OCI-M1 (cell line): Measurements from ENCODE around the gene LRCH1.

Experiments
- DNase-seq: peaks from one replicate; lab custom pipeline; 2025; lab: John Stamatoyannopoulos, UW

LRCH1 gene

DNA sequence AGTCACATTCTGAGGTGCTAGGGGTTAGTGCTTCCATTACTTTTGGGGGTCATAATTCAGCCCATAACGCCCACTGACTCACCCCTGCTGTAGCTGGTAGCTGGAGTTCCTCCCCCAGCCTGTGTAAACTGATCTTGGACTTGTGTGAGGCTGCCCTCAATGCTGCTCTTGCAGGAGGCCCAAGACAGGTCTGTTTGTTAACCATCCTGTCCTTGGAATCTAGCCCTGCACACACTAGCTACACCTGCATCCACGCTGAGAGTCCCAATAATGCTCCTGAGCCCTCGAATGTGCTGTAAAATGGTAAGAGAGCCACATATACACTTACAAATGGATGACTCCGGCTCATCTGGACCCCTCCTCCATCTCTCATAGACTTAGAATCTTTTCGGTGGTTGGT lies 9.6 kb downstream of the LRCH1 start:
- DNase-seq, result no peak

- DNase-seq, result peak; percentile 88
These were observed 13.1 kb downstream of the LRCH1 start for GRCh38 chr13:46565808-46566750.

GRCh38 chr13:46567671-46568070 lies 14.7 kb downstream of the LRCH1 start:
- DNase-seq, result no peak

- DNase-seq, result no peak
These were observed 16.5 kb downstream of the LRCH1 start for GRCh38 chr13:46569456-46569855.

DNA sequence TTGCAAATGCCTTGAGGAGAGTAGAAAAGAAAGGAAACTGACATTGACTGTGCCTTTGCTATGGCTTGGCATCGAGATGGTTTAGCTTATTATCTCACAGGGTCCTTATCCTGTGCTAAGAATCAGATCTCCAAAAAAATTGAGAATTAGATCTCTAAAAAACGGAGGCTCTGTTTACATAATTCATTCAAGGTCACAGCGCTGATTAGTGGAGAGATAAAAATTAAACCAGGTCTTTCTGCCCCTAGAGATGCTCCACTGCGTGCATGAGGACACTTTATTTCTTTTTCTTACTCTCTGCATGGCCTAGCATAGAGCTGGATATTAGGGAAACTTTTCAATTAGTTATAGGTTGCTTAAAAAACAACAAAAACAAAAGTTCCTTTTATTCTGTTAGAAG lies 17.3 kb downstream of the LRCH1 start:
- DNase-seq, result no peak

DNA sequence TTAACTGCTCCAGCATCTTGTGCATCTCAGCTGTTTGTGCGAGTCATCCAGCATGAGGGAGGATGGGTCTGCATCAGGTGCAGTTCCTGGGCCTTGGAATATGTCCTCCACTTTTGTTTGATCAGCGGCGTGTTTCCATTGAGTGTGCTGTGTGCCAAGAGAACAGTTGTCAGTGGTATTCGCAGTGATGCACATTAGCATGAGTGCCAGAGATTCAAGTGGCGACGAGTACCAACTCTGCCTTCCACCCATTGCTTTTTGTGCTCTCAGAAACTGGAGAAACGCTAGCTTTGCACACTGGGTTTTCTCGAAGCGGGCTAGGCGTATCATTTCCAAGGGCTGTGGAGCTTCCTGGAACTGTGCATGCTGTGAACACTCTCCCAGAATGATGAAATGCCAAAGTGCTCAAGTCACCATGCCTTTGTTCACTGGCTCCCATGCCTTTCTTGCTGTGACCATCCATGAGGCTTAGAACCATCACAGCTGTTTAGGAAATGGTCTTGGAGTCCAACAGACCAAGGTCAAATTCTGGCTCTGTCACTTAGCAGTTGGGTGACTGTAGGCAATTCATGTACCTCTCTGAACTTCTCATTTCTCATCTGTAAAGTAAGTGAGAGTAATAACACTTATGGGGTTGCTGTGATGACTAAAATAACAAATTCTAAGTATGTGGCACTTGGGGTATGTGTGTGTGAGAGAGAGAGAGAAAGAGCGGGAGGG lies 18.4 kb downstream of the LRCH1 start:
- no peak for DNase-seq

GRCh38 chr13:46571909-46572595 lies 19.1 kb downstream of the LRCH1 start:
- DNase-seq, result no peak

DNA sequence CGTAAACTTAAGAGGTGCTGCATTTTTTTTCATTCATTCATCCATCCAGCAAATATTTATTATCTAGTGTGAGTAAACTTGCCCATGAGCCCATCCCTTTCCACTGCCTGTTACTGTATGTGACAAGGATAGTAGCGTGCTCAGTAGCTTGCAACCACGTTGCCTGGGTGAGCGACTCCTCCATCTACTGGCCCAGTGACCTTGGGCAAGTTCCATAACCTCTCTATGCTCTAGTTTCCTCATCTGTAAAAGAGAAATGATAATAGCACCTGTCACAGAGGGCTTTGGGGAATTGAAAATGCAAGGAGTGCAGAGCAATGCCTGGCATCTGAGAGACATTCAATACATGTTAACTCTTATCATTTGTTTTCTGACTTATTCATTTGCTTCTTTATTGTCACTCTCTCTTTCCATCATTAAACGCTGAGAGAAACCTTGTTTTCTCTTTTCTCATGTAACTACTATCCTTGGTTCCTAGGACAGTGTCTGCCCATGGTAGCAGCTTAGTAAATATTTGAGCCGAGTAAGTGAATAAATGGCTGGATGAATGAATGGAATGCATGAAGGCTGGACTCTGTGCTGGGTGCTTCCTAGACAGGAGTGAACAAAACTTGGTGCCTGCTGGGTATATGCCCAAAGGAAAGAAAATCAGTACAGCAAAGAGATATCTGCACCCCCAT lies 19.9 kb downstream of the LRCH1 start:
- DNase-seq, result no peak

- DNase-seq, result peak; percentile 55
These were observed 22.4 kb downstream of the LRCH1 start for GRCh38 chr13:46575301-46575771.

DNA sequence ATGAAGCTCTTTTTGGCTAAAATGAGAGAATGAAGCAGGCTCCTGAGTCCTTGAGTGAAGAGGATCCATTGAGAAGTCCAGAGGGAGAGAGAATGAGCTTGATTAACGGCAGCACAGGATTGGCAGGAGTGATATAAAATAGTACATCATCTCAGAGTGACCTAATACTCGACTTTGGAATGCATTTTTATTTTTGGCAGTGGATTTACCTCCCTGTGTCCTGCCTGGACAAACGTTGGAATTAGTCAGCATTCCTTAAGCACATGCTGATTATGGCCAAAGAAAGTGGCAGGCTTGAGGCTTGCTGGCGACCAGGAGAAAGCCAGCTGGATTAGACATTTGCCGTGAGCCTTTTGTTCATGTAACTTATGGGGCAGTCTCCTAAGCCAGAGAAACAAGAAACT lies 22.9 kb downstream of the LRCH1 start:
- DNase-seq, result no peak

- no peak for DNase-seq
These were observed 23.8 kb downstream of the LRCH1 start for GRCh38 chr13:46576762-46577161.

GRCh38 chr13:46577696-46578589 lies 25.0 kb downstream of the LRCH1 start:
- DNase-seq, result no peak

- no peak for DNase-seq
These were observed 25.6 kb downstream of the LRCH1 start for GRCh38 chr13:46578590-46578975.

DNA sequence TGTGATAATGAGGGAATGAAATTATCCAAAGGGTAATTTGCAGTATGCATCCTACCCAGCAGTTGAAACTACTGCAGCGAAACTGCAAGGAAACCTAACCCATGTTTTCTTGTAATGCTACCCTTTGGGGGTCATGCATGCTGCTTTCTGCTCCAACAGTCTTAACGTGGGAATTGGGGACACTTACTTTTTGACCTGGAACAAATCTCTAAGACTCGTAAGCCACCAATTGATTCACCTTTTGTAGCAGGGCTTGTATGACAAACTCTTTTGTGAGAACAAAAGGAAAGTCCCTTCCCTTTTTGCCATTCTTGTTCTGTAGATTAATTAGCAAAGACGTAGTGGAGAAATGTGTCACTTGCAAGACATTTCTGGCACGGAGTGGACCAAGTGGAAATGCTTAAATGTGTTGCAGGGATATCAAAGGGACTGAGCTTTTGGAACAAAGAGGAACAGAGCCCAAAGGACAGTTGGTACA lies 27.4 kb downstream of the LRCH1 start:
- no peak for DNase-seq

GRCh38 chr13:46582190-46582589 lies 29.2 kb downstream of the LRCH1 start:
- DNase-seq, result no peak

DNA sequence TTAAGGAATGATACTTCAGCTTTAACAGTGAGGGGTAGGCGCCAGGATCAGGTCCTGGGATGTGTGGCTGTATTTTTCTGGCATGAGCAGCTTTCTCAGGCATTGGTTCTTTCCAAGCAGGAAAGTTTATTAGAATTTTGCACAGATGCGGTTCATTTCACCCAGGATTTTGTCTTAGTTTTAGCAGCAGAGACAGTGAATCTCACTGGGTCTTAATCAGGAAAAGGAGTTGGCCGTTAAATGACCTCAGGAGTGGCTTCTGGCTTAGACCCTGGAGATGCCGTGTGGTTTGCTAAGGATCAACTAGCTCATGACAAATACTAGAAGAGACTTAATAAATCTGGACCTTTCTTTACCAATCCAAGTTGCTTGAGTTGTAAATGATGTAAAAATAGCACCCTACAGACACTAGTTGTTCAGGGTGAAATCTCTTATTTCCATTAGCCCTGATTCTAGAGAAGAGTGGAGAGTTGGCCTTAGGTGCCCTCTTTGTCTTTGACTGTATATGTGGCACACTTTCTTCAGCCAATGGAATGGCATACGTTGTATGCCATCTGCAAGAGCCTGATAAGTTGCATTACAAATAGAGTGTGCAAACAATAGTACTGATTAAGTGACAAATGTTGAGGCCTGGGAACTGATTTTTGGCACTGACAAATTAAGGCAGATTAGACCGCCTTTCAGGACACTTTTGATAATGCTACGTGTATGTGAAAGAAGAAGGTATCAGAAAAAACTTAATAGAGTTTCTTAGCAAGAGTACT lies 34.0 kb downstream of the LRCH1 start:
- DNase-seq, result peak; percentile 34

DNA sequence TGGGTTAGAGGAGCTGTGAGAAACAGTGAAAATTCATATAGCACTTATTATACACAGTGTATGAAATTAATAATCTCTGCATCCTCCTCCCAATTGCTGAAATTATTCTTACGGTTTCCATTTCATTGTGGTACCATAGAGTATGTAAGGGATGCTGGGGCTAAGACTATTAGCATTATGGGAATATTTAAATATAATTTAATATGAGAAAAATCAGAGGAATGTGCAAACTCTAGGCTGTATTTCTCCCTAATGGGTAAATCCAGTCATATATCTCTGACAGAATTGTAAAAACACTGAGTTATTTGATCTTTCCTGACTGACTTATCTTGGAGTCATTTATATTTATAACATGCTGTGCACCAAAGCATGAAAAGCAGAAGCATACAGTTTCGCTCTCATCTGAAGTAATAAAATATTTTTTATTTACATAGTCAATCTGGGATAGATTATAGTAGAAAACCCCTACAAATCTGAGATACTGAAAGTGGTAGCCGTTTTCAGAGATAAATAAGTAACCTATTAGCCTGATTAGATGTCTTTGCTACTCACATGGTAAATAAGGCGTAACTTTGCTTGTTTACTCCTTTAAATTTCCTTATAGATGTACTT lies 34.9 kb downstream of the LRCH1 start:
- no peak for DNase-seq

GRCh38 chr13:46592385-46592784 lies 39.4 kb downstream of the LRCH1 start:
- no peak for DNase-seq

DNA sequence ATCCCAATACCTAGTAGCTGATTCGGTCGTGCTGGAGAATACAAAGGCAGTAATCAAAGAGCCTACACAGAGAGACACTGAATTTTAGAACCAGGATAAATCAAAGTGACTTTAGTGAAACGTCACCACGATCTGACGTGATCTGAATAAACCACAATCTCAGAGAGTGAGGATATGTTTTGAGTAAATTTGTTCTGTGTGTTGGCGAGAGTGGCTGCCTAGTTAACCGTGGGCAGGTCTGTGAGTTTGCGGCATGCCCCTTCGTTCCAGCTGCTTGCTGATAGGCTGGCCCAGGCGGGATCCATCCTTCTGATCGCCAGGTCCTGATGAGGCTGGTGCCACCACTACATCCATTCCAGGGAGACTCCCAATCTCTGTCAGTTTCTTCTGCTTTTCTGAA lies 40.4 kb downstream of the LRCH1 start:
- no peak for DNase-seq
